KMS-11 (cell line): Measurements from ENCODE around the gene TRPM2.
A peak's percentile ranks its signal among the peaks of the same experiment; 100 is the strongest.

ENCODE experiments used
- H2AFZ ChIP-seq: fragments of 200-600 bp; sonication (generic); 2 replicates; pipeline ENCODE4 v1.6.1; 2016; ENCODE audit warnings: antibody characterized with exemption, mixed run types, low read depth
- H3K27ac ChIP-seq: fragments of 200-600 bp; sonication (generic); 2 replicates; pipeline ENCODE4 v1.6.1; 2016; ENCODE audit warnings: mild to moderate bottlenecking, mixed run types
- H3K27me3 ChIP-seq: fragments of 200-600 bp; sonication (generic); 2 replicates; pipeline ENCODE4 v1.6.1; 2017; ENCODE audit warnings: mild to moderate bottlenecking, low read depth, mixed run types, moderate library complexity; ENCODE audit not compliant: insufficient read depth
- H3K36me3 ChIP-seq: fragments of 200-600 bp; sonication (generic); 2 replicates; pipeline ENCODE4 v1.6.1; 2017; ENCODE audit warnings: mild to moderate bottlenecking, mixed run types; ENCODE audit not compliant: insufficient read depth
- H3K4me1 ChIP-seq: fragments of 200-600 bp; sonication (generic); 2 replicates; pipeline ENCODE4 v1.6.1; 2016; ENCODE audit warnings: mild to moderate bottlenecking, low read depth, mixed run types; ENCODE audit not compliant: poor library complexity, severe bottlenecking
- H3K4me2 ChIP-seq: fragments of 200-600 bp; sonication (generic); 2 replicates; pipeline ENCODE4 v1.7.0; 2016; ENCODE audit warnings: mild to moderate bottlenecking, mixed run types
- H3K4me3 ChIP-seq: fragments of 200-600 bp; sonication (generic); IDR thresholded peaks from 2 replicates; pipeline ENCODE4 v1.6.1; 2017; ENCODE audit warnings: low read depth, low read length, mixed read lengths; ENCODE audit not compliant: insufficient read depth
- H3K79me2 ChIP-seq: fragments of 200-600 bp; sonication (generic); 2 replicates; pipeline ENCODE4 v1.6.1; 2016; ENCODE audit warnings: low read depth, mixed run types; ENCODE audit not compliant: insufficient read depth
- H3K9ac ChIP-seq: fragments of 200-600 bp; sonication (generic); 2 replicates; pipeline ENCODE4 v1.6.1; 2016; ENCODE audit warnings: mild to moderate bottlenecking, mixed run types
- H4K20me1 ChIP-seq: fragments of 200-600 bp; sonication (generic); 2 replicates; pipeline ENCODE4 v1.6.1; 2016; ENCODE audit warnings: mild to moderate bottlenecking, mixed run types; ENCODE audit not compliant: insufficient read depth
- CTCF ChIP-seq: fragments of 200-600 bp; sonication (generic); conservative IDR thresholded peaks from 2 replicates; pipeline ENCODE4 v1.6.1; 2017; ENCODE audit warnings: low read depth, mild to moderate bottlenecking, antibody characterized with exemption, low read length, moderate library complexity, mixed read lengths

Gene TRPM2

GRCh38 chr21:44334329-44335030 lies 18.9 kb upstream of the TRPM2 start:
- H3K9ac ChIP-seq: no peak overlapping the region
- TF ChIP-seq CTCF: no peak

GRCh38 chr21:44335266-44336059 lies 18.0 kb upstream of the TRPM2 start:
- Histone ChIP-seq H4K20me1 (no peaks in the 10 kb centered on the region), H3K79me2 (no peaks in the 10 kb centered on the region), H3K27me3 (no peaks in the 10 kb centered on the region), H3K9ac (no peak overlapping the region), H3K4me2 (no peak overlapping the region), H3K36me3 (no peaks in the 10 kb centered on the region), H3K4me1 (peaks cover 15% of the 10 kb centered on the region), H2AFZ (no peak overlapping the region), H3K4me3 (no peak overlapping the region), H3K27ac (no peak overlapping the region)
- no peak for TF ChIP-seq CTCF

More at GRCh38 chr21:44334329-44335030, 18.9 kb upstream of the TRPM2 start:
- no peak overlapping the region for H3K27ac ChIP-seq
- no peak overlapping the region for H3K4me3 ChIP-seq
- H3K4me1 ChIP-seq: peaks cover 7% of the 10 kb centered on the region
- no peaks in the 10 kb centered on the region for H3K79me2 ChIP-seq
- no peaks in the 10 kb centered on the region for H4K20me1 ChIP-seq
- no peaks in the 10 kb centered on the region for H3K27me3 ChIP-seq
- no peaks in the 10 kb centered on the region for H3K36me3 ChIP-seq
- H2AFZ ChIP-seq: no peak overlapping the region
- no peak overlapping the region for H3K4me2 ChIP-seq

GRCh38 chr21:44337449-44337848 lies 16.0 kb upstream of the TRPM2 start:
- no peak for TF ChIP-seq CTCF
- no peaks in the 10 kb centered on the region; the same call in 1 of the 2 replicates for H3K27me3 ChIP-seq
- H3K4me1 ChIP-seq: peaks cover 17% of the 10 kb centered on the region
- H3K9ac ChIP-seq: no peak overlapping the region
- no peaks in the 10 kb centered on the region for H4K20me1 ChIP-seq
- H3K79me2 ChIP-seq: no peaks in the 10 kb centered on the region
- no peaks in the 10 kb centered on the region for H3K36me3 ChIP-seq
- H3K4me2 ChIP-seq: no peak overlapping the region
- no peak overlapping the region for H3K27ac ChIP-seq
- no peak overlapping the region for H2AFZ ChIP-seq
- no peak overlapping the region for H3K4me3 ChIP-seq

- H4K20me1 ChIP-seq: no peaks in the 10 kb centered on the region
- no peak overlapping the region for H3K27ac ChIP-seq
- peak overlapping the region; percentile 12; the same call in 1 of the 2 replicates for H2AFZ ChIP-seq
- no peak overlapping the region for H3K4me3 ChIP-seq
- peak overlapping the region; percentile 14; the same call in 1 of the 2 replicates for H3K4me2 ChIP-seq
- peaks cover 17% of the 10 kb centered on the region for H3K4me1 ChIP-seq
- H3K36me3 ChIP-seq: no peaks in the 10 kb centered on the region
- H3K9ac ChIP-seq: no peak overlapping the region
- peaks cover 8% of the 10 kb centered on the region; the same call in 1 of the 2 replicates for H3K27me3 ChIP-seq
- TF ChIP-seq CTCF: no peak
- H3K79me2 ChIP-seq: no peaks in the 10 kb centered on the region
Measured at GRCh38 chr21:44337941-44338895, 15.2 kb upstream of the TRPM2 start.
